ENCODE data around the gene DEAF1. TPM values are rescaled to one million over a fixed set of nuclear protein-coding genes. Genes with fewer than 3 reads are reported as not detected.

DEAF1 gene
- total and polyA plus RNA-seq, 9 of the 15 experiments (the other 6 are each of a cell fraction or from before 2014, with no cell fraction given), result 2.0 to 69.1 (median 26.8) TPM

- TF ChIP-seq, protein P1, sequence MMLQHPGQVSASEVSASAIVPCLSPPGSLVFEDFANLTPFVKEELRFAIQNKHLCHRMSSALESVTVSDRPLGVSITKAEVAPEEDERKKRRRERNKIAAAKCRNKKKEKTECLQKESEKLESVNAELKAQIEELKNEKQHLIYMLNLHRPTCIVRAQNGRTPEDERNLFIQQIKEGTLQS (IDR thresholded peaks at IDR 0.05), result 0 out of 2 replicates have a peak, but pooled peaks have one; percentile 31
- TF ChIP-seq, protein P1 (CRISPR knock-in tag; conservative IDR thresholded peaks at IDR 0.05), result no peak
- no peak for TF ChIP-seq FOXM1 (IDR thresholded peaks at IDR 0.05; ENCODE audit: low read depth)
- TF ChIP-seq FOXM1 (CRISPR knock-in tag; IDR thresholded peaks at IDR 0.05; ENCODE audit: low read depth), result no peak
- TF ChIP-seq, protein P2, sequence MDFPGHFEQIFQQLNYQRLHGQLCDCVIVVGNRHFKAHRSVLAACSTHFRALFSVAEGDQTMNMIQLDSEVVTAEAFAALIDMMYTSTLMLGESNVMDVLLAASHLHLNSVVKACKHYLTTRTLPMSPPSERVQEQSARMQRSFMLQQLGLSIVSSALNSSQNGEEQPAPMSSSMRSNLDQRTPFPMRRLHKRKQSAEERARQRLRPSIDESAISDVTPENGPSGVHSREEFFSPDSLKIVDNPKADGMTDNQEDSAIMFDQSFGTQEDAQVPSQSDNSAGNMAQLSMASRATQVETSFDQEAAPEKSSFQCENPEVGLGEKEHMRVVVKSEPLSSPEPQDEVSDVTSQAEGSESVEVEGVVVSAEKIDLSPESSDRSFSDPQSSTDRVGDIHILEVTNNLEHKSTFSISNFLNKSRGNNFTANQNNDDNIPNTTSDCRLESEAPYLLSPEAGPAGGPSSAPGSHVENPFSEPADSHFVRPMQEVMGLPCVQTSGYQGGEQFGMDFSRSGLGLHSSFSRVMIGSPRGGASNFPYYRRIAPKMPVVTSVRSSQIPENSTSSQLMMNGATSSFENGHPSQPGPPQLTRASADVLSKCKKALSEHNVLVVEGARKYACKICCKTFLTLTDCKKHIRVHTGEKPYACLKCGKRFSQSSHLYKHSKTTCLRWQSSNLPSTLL (IDR thresholded peaks at IDR 0.05), result no peak
These were observed 2.8 kb upstream of the DEAF1 start (continued) for GRCh38 chr11:697811-698311.

DNA sequence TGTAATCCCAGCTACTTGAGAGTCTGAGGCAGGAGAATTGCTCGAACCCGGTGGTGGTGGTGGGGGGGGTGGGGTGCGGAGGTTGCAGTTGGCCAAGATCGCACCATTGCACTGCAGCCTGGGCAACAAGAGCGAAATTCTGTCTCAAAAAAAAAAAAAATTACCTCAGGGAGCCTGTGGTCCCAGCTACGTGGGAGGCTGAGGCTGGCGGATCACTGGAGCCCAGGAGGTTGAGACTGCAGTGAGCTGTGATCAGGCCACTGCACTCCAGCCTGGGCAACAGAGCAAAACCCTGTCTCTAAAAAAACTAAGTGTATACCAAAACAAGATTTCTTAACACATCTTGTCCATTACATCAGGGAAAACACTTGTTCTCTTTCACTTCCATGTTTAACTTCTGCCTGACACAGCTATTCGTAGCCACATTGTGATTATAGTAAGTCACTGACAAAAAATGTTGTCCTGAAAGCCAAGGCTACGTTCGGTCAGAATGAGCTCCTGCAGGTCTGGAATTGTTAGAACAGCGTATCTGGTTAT lies 2.0 kb upstream of the DEAF1 start:
- Histone ChIP-seq H3K4me1 (replicated peaks in 1 of 2; ENCODE audit: control insufficient read depth in 2 of 2, insufficient read depth in 2 of 2, low read length in 2 of 2) (peaks cover 24 to 56% of the 10 kb centered on the region in 2 experiments), H3K4me2 (ENCODE audit: insufficient read depth, low read length) (peak overlapping the region; percentile 91), H3K27ac (ENCODE audit: extremely low read depth, low read depth, low read length) (peak overlapping the region; percentile 96), H2AFZ (ENCODE audit: low read depth, low read length) (no peak overlapping the region), H3K36me3 (ENCODE audit: control insufficient read depth, insufficient read depth, low read length) (peaks cover 4% of the 10 kb centered on the region; the same call in 2 of the 3 replicates), H3K9me1 (ENCODE audit: control insufficient read depth, insufficient read depth, low read length) (no peaks in the 10 kb centered on the region), H3K9me3 (replicated peaks; ENCODE audit: control insufficient read depth, insufficient read depth, low read depth, low read length) (no peaks in the 10 kb centered on the region), H4K20me1 (replicated peaks; ENCODE audit: control insufficient read depth, insufficient read depth, low read length) (peaks cover 3% of the 10 kb centered on the region; the same call in 1 of the 2 replicates), H3K27me3 (ENCODE audit: control insufficient read depth in 2 of 2, insufficient read depth in 2 of 2, low read length in 2 of 2) (no peaks in the 10 kb centered on the region), H3K79me2 (ENCODE audit: control insufficient read depth, insufficient read depth, low read length) (peaks cover 51% of the 10 kb centered on the region), H3K9ac (ENCODE audit: insufficient read depth in 1 of 2, low read depth in 2 of 2, low read length in 2 of 2) (peak overlapping the region; percentile 92 to 96), H3K4me3 (peak overlapping the region; percentile 98)
- 47% methylated on average over 11 of the region's 11 CpGs for WGBS (ENCODE audit: insufficient coverage, low coverage, missing lambda C conversion rate)
- CTCF ChIA-PET (ENCODE audit: low intra/inter-chr PET ratio), result interaction anchor here (1.9 to 2.3 kb wide), 2 partner anchors 26 to 31 kb away, joined by 8 to 10 read pairs; no protein-coding TSS in a partner anchor
- BruUV-seq (replicated peaks), result no TSS peak
- DNase-seq (ENCODE audit: extremely low read depth in 1 of 4, low spot score in 3 of 4), result no peak
- in situ Hi-C loops (cut with MboI) (no loop called here), intact Hi-C loops (cut with micrococcal nuclease) (loop anchor here (2.0 to 10.0 kb wide), 2 partner anchors 26 to 142 kb away; no protein-coding TSS in a partner anchor)
- POLR2A ChIA-PET, result interaction anchor here (1.0 to 4.0 kb wide), 5 partner anchors 12 to 31 kb away, joined by 3 to 25 read pairs (median 5); no protein-coding TSS in a partner anchor
- no peak for ATAC-seq
- FAIRE-seq, result no peak
- no peak for TF ChIP-seq SETDB1 (IDR thresholded peaks at IDR 0.05; ENCODE audit: low read length)
- TF ChIP-seq RBM22 (IDR thresholded peaks at IDR 0.05; ENCODE audit: low read depth, low read length, poor library complexity, severe bottlenecking), result no peak
- TF ChIP-seq, protein P3, sequence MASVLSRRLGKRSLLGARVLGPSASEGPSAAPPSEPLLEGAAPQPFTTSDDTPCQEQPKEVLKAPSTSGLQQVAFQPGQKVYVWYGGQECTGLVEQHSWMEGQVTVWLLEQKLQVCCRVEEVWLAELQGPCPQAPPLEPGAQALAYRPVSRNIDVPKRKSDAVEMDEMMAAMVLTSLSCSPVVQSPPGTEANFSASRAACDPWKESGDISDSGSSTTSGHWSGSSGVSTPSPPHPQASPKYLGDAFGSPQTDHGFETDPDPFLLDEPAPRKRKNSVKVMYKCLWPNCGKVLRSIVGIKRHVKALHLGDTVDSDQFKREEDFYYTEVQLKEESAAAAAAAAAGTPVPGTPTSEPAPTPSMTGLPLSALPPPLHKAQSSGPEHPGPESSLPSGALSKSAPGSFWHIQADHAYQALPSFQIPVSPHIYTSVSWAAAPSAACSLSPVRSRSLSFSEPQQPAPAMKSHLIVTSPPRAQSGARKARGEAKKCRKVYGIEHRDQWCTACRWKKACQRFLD (CRISPR knock-in tag; IDR thresholded peaks at IDR 0.05), result 0 out of 2 replicates have a peak, but pooled peaks have one; percentile 32
- TF ChIP-seq TARDBP (IDR thresholded peaks at IDR 0.05), result no peak
- 0 out of 2 replicates have a peak, but pooled peaks have one; percentile 5 for TF ChIP-seq EGR1 (conservative IDR thresholded peaks at IDR 0.05)
- no peak for TF ChIP-seq SP2 (IDR thresholded peaks at IDR 0.05; ENCODE audit: extremely low read depth, low read depth, low read length, poor library complexity, severe bottlenecking)
- no peak for TF ChIP-seq TBL1XR1 (IDR thresholded peaks at IDR 0.05; ENCODE audit: low read length in 2 of 2)
- TF ChIP-seq FOXM1 (IDR thresholded peaks at IDR 0.05; ENCODE audit: low read depth), result no peak
- TF ChIP-seq FOXM1 (CRISPR knock-in tag; IDR thresholded peaks at IDR 0.05; ENCODE audit: low read depth), result no peak
- no peak for TF ChIP-seq ZNF740 (CRISPR knock-in tag; IDR thresholded peaks at IDR 0.05)
- TF ChIP-seq ZNF740 (tag; IDR thresholded peaks at IDR 0.05), result peak in 1 of 2 experiments; percentile 43; a peak in 1 of 4 replicates
